Hematopoietic multipotent progenitor cell treated with erythropoietin and hydrocortisone succinate and interleukin-3 and kit ligand, for 4 days (in vitro differentiated cells): ENCODE results near the gene KCNMA1.
A peak's percentile ranks its signal among the peaks of the same experiment; 100 is the strongest.

Experiments
- DNase-seq: peaks from one replicate; pipeline ENCODE4 v3.0.0-alpha.2; 2015

KCNMA1 gene

DNA sequence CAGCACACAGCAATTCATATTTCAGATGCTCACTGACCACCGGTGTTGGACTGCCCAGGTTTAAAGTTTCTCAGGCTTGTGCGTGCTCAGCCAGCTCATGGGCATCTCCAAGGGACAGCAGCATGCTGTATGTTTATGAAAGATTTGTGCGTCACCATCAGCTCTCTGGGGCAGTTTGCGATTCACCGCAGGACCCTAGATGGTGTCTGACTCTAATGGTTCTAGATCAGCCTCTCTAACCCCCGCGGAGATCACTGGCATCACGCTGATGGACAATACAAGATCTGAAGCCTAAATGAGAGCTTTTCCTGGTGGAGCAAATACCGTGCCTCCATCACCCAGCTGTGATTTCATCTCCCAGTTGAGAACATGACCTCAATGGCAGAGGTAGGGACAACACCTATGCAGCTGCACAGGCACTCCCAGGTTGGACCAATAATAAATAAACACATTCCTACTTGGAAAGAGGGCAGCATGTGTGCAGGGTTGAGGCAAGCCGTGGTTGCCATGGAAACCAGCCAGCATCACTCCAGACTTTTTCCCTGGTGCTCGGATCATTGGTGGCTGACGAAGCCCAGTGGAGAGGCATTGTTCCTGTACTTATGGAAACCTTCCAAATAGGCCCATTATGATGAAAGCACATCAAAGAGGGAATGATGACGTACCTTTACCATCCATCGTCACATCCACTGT is 253.6 kb downstream of the KCNMA1 start:
- DNase-seq: no peak

DNA sequence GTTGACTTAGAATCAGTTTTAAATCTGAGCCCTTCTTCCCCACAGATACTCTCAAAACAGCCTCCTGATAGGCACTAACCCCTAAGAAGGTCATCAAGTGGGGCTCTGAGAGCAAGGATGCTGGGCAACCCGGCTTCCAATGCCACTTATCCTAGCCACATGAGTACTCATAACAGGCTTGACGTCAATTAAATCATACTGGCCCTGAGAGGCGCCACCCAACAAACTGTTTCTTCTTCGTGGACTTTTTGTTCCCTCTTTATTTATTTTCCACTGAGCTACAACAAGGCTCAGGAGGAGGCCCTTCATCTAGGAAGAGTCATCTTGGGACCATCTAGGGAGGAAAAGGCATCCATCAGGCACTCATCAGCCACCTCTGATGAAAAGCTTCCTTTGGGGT is 255.9 kb downstream of the KCNMA1 start:
- no peak for DNase-seq

DNA sequence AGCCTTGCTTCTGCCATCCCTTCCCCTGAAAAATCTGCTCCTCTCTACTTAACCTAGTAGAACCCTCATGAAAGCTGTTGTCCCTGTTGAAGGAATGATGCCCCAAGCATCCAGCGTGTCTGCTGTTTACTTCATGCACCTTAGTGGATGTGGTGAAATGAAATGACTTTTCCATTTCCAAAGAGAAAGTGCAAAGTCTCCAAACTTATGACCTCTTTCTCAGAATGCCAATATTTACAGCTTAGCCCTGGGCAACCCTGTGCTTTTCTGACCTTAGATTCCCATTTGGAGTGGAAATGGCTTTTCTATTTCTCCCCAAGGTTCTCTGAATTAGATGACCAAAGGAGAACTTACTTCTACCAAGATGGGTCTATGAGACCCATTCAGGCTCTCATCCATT is 256.9 kb downstream of the KCNMA1 start:
- no peak for DNase-seq

DNA sequence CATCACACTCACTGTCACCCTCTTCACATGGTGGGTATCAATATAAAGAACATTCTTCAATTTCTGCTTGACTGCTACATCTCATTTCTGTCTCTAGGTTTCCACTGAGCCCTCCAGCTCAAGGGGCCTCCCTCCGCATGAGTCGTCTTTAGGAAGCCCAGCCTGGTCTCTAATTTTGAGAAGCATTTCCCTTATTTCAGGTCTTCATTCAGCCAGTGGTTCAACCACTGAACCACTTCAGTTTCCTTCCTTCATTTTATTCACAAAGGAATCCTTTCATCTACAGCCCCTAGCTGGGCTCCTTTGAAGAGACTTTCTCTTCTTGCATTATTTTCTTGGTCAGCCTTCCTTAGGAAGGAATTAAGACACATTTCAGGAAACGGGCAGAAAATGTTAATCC is 257.4 kb downstream of the KCNMA1 start:
- DNase-seq: peak; percentile 41

DNA sequence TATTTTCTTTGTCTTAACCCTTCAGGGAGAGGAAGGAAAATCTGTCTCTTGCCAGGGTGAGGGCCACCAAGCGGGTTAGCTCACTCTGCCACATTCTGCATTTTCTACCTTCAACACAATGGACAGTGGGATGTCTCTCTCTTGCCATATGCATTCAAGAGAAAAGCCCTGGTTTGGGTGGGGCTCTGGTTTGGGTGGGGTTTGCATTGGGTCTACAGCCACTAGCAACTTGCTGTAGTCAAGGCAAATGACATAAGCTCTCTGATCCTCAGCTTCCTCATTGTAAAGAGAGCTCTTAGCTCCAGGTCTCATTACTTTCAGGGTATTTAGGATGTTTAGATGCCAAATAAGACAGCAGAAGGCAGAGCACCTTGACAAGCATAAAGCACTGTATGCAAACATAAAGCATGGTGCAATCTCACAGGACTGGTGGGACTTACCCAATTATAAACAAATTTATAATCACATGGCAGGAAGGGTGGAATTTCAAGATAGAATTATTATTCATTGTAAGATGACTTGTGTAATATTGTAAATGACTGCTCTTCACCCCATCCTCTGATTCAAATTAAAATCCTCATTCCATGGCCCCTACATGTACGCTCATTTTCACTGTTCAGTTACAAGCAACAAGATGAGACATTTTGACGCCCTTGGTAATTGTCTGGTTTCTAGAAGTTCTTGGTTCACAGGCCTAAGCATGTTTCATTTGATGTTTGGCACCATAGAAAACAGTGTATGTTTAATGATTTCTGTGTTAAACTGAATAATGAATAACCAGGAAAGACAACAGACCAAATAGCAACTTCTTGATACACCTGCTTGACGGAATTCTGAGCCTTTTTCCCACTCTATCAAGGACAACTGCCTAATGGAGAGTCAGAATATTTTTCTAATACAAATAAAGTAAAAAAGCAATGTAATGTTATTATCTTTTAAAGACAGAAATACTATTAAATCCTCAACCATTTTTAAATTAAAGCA is 258.9 kb downstream of the KCNMA1 start:
- DNase-seq: no peak

DNA sequence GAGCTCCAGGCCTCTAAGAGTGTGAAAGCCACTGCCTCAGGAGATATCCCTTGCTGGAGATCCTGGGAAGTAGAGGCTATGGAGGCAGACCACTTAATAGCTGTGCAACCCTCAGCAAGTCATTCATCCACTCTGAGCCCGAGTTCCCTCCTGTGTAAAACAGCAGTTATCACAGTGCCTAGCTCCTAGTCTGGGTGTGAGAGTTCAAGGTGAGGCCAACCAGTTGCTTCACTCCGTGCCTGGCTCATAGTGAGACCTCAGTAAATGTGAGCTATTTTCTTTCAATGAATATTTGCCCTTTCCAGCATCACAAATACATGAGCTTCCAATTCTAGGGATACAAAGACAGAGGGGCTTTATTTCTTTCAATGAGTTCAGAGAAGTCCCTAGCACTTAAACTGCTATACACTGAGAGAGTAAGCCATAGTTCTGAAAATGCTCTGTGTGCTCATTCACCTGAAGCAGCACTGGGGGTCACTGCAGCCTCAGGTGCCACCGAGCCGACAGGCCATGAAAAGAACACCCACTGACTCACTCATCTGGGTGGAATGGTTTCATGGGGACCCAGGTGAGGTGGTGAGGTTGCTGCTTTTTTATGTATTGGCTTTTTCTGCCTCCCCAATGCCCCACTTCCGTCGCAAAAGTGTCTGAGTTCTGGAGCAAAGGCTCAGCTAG is 259.8 kb downstream of the KCNMA1 start:
- no peak for DNase-seq

DNA sequence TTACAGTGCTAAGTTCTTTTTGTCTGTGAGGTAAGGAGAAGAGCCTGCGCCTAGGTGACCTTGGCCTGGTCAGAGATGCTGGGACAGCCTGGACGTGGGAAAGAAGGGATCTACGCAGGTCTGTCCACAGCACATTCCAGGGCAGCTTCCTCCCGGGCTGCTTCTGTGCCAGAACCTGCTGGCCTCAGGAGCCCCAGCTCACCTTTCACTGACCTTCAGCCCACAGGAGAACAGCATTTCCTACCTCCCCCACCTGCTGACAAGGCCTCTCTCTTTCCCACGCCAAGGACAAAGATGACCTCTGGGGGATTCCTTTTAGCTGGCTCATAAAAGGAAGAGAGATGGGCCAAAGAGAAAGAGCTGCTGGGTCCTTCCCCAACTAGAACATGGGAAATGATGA is 260.6 kb downstream of the KCNMA1 start:
- no peak for DNase-seq

DNA sequence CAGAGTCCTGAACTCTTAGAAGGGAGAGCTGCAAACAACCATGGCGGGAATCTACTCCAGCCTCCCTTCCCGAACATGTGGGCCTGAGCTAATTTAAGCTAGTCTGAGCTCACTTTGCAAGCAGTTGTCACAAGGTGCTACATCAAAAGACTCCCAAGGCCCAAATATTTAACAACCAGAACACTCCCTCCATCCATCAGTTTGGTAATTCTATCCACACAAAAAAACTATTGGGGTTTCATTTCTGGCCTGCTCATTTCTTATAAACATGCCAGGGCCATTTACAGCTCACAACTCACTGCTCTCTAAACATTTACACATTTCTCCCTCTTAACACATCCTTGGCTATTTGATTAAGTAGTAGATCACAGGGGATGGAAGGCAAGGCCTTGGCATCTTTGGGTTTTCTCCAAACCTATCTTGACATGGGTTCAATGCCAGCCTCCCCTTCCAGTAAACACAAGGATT is 263.4 kb downstream of the KCNMA1 start:
- DNase-seq: no peak

DNA sequence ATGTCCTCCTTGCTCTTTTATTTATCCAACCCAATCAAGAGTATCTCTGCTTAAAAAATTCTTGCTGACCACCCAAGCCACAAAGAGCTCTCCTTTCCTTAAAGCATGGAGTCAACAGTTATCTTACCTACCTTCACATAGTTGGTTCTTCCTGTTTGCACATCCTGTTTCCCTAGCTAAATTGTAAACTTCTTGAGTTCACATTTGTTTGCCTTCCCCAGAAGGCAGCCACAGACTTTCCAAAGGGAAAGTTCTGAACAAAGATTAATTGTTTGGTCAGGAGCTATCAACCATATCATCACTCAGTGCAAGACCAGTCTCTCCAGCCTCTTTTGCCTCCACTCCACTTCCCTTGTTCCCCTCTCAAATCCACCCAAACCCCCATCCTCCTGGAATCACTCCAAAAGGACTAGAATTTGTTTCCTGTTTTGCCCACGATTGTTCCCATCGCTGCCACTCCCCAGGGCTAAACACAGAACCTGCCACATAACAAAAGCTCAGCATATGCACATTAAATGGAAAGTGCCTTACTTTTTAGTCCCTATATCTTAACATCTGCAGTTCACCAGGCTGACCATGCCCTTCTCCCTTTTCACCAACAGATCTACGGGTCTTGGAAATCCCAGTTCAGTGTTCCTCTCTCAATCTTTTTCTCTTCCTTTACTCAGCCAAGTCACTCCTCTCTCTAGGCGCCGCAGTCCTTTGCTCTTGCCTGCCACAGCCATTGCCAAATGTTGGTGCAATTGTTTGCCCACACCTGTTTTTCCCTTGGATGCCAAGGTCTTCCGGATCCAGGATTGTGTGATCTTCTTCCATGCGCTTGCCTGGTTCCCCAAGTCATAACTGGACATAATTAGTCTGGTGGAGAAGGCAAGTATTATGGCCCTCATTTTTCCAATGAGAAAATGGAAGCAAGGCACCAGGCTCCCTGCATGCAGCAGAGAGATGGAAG is 265.5 kb downstream of the KCNMA1 start:
- no peak for DNase-seq

DNA sequence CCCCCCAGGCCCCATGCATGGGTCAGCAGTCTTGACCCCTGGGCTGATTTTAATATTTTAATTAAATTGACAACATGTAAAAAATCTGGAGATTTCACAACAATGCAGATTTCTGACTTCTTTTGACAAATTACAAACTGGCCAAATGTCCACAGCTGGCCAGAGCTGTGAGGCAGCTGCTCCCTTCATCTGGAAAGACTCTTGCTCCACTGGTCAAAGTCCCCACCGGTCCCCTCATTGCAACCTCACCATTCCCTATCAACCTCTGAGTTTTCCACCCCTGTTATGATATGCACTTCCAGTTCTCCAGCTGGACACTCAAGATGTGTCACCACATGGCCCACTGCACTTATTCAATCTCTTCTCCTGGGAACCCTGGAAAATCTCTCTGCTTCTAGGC is 266.2 kb downstream of the KCNMA1 start:
- DNase-seq: no peak

DNA sequence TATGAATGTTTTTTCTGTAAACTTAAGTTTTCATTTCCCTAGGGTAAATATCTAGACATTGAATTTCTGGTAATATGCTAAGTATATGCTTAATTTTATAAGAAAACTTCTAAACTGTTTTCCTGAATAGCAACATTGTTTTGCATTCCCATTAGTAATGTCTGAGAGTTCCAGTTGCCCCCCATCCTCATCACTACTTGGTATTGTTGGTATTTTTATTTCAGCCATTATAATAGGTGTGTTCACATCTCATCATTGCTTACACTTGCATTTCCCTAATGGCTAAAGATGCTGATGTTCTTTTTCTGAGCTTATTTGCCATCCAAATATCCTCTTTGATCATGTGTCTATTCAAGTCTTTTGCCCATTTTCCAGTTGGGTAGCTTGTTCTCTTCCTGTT is 269.6 kb downstream of the KCNMA1 start:
- no peak for DNase-seq

DNA sequence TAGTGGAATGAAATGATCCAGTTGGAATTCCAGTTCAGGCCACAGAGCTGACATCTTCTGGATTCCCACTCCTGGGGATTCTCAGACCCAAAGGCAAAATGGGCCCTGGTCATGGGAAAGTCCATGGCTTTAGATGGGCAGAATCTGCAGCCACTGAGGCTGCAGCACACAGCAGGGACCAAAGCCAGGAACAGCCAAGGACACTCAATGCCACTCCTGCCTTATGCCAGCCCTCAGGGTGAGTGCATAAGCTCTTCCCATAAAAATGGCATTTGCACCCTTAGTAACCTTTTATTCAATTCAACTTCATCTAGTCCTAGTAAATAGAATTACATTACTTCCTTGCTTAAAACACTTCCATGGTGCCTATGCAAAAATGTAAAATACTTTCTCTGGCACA is 274.4 kb downstream of the KCNMA1 start:
- no peak for DNase-seq

DNA sequence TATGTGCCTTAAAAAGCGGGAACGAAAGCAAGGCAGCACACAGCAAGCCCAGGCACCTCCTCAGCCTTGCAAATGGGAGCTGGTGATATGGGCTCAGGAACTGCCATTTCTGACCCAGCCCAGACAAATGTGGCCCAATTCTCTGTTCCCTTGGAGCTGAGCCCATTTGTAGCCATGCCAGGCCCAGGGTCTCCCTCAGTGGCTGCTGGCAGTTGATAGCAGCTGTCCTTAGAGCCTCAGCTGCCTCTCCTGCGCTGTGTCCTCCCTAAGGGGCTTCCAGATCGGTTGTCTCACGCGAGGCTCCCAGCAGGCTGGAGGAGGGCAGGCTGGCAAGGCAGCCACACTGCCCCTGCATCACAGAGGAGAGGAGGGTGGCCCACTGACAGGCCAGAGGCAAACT is 275.8 kb downstream of the KCNMA1 start:
- no peak for DNase-seq

DNA sequence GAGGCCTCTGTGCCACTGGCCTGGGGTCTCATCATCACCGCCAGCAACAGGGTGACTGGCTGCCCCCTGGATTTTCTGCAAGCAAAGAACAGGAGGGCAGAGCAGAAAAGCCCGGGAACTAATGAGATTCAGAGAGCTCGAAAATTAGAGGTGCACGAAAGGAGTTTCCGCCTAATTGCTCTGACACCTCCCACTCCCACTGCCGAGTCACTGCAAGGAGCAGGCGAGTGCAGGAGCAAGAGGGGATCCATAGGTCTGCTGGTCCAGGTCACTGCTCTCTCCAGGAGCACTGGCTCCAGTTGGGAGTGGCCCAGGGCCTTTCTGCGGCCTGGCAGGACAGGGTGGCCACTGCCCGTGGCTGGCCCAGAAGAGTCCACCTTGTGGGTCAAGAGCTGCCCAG is 276.2 kb downstream of the KCNMA1 start:
- no peak for DNase-seq

DNA sequence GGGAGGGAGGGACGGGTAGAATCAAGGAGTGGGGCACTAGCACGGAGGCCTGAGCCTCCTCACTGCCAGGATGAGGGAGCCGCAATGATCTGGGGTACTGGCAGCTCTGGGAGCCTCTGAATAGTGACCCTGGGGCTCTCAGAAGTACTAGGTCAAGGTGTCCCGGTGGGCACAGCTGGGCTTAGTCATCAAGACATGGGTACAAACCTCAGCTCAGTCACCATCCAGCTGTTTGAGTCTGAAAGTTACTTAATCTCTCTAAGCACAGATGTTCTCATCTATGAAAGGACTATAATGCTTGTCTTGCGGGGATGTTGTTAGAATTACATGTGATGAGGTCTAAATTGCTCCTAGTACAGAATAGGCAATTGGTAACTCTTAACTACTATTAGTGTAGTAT is 276.8 kb downstream of the KCNMA1 start:
- DNase-seq: no peak

DNA sequence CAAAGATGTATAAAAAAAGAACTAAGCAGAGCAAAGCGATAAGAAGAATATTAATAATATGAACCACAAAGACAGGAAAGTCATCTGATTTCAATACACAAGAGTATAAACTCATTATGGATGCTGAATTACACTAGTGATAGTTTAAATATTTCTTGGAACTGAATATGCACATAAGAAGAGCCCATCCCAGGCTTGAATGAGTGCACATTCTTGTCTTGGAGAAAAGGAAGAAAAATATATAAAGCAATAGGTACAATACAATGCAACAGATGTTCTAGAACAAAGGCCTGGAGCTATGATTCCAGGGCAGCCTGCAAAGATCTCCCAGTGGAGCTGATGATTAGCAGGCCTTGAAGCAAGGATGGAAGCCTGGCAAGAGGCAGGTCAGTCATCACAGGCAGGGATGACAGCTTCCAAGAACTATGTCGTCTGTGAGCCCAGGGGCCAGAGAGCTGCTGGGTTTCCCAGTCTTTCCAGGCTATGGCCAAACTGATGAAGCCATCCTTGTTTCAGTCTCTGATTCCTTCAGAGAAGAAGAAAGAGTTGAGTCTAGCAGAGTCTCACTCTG is 277.6 kb downstream of the KCNMA1 start:
- DNase-seq: no peak

DNA sequence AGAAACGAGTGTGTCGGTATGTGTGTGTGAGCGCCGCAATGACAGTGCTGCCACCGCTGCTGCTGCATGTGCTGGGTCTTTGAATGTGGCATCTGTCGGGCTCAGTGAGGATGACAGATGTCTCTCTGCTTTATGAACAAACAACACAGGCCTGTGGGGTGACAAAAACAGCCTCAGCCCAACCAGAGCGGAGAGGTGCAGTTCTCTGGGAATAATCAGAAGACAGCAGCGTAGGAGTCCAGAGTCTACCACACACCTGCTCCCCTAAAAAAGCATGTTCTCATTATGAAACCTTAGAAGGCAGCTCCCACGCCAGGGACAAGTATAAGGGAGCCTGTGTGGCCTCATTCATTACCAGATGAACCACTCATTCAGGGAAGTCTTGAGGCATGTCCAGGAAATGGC is 278.3 kb downstream of the KCNMA1 start:
- DNase-seq: no peak

DNA sequence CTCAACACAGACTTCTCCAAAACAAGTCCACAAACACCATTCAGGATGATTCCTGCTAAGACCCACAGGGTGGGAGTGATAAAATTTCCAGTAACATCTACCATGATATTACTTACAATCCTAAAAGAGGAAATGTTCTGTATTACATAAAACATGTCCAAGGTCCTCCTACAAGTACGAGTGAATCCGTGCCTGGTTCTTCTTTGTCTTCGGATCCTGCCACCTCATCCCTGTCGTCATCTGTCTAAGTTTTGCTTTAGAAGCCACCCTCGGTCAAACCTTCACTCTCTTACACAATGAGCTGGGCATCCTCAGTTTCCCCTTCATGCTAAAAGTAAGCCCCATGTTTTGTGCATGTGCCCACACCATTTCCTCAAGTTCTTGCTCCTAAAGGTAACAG is 279.0 kb downstream of the KCNMA1 start:
- DNase-seq: no peak

DNA sequence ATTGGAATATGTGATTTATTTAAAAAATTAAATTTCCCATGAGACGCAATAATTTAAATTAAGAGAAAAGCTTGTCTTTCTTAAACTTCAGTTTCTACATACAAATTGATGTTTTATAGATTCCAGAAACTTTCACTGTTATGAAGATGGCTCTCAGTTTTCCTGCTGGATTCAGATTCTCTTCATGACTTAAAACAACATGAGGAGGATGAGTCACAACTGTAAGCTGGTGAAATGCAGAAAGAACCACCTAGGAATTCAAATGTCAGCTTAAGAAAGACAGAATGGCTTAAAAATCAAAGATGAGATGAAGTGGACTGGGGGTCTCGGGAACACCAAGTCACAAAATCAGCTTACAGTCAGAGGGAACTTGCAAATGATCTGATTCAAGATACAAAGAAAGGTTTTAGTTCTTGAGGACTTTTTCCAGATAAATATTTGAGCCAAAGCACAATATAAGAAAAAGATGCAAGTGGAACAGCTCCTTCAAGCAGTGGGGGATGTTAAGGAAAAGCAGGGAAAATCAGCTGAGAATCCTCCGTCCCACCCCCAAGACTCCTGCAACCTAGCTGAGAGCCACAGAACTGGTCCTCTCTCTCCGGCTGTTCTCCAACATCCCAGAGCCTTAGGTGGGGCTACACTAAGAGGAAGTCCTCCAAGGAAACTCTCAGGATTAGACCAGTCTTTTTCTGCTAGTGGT is 279.8 kb downstream of the KCNMA1 start:
- DNase-seq: no peak

DNA sequence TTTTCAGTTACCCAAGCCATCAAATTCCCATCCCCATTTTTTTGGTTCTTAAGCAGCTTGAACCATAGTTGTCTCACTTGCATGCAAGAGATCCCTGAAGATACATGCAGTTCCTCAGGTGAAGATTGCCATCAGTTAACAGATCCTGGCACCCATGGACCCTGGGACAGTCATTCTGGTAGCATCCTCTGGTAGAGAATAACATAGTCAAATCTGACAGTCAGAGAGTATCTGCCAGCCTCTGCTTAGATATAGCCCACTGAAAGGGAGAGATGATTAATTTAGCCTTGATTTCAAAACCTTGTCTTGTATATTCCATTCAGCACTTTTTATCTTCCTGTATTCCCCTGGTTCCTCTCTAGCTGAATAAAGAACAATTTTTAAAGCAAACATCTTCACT is 280.4 kb downstream of the KCNMA1 start:
- DNase-seq: no peak

DNA sequence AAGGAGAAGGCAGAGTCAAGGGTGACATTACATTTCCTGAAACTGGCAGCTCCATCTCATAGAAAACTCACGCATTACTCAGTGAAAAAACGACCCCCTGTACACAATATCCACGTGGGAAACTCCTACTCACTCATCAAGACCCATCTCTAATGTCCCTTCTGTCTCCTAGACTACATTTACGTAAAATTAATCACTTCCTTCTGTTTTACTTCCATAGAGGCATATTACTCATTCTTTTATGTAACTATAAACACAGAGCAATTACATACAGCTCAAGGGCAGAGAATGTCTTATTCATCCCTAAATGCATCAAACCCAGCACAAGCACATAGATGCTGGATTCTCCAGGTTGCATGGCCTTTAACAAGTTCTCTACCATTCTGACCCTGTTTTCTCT is 281.8 kb downstream of the KCNMA1 start:
- no peak for DNase-seq
